ENCODE data around the gene NYAP2.

NYAP2 gene

DNA sequence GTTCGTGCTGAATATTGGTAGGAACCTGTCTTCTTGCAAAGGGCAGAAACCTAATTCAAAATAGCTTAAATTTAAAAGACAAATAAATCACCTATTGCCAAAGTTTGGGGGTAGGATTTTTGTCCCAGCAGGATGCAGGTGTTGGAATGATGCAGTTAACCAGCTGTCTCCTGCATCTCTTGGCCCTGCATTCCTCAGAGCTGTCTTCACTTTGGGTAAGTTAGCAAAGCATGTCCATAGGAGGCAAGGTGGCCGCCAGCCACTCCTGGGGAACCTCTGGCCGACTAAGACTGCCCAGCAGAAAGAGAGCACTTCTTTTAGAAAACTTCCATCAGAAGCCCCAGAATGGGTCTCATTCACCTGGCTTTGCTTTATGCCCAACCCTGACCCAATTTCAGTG lies 20.5 kb upstream of the NYAP2 start:
- Histone ChIP-seq H3K27ac (no peak overlapping the region), H3K4me3 (no peak overlapping the region), H3K27me3 (no peaks in the 10 kb centered on the region), H3K9me3 (no peaks in the 10 kb centered on the region), H3K4me1 (no peaks in the 10 kb centered on the region), H3K36me3 (no peaks in the 10 kb centered on the region)
- no peak for DNase-seq
- TF ChIP-seq, protein P1, sequence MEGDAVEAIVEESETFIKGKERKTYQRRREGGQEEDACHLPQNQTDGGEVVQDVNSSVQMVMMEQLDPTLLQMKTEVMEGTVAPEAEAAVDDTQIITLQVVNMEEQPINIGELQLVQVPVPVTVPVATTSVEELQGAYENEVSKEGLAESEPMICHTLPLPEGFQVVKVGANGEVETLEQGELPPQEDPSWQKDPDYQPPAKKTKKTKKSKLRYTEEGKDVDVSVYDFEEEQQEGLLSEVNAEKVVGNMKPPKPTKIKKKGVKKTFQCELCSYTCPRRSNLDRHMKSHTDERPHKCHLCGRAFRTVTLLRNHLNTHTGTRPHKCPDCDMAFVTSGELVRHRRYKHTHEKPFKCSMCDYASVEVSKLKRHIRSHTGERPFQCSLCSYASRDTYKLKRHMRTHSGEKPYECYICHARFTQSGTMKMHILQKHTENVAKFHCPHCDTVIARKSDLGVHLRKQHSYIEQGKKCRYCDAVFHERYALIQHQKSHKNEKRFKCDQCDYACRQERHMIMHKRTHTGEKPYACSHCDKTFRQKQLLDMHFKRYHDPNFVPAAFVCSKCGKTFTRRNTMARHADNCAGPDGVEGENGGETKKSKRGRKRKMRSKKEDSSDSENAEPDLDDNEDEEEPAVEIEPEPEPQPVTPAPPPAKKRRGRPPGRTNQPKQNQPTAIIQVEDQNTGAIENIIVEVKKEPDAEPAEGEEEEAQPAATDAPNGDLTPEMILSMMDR (IDR thresholded peaks at IDR 0.05), result no peak
- intact Hi-C loops (cut with DNase I; ENCODE audit: low total_unique reads), result no loop called here

DNA sequence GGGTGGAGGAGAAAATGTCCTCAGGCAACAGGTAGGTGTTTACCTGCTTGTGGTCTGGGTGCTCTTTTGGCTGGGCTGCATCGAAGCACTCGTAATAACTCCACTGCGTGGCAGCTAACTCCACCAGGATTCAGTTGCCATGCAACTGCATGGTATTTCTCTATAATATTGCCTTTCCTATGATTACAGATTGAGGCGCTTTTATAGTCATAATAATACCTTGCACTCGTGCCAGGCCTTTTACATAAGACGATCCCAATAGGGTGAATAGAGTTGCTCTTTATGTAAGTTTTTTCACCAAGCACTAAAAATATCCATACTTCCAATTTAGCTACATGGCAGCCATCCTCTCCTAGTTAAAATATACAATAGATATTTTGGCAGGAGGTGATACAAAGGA lies 19.7 kb upstream of the NYAP2 start:
- H3K27ac ChIP-seq, result no peak overlapping the region
- no peaks in the 10 kb centered on the region for H3K27me3 ChIP-seq
- no peaks in the 10 kb centered on the region for H3K36me3 ChIP-seq
- H3K4me3 ChIP-seq, result no peak overlapping the region
- DNase-seq, result no peak
- intact Hi-C loops (cut with DNase I; ENCODE audit: low total_unique reads), result no loop called here
- H3K9me3 ChIP-seq, result no peaks in the 10 kb centered on the region
- TF ChIP-seq, protein P1 (IDR thresholded peaks at IDR 0.05), result no peak
- H3K4me1 ChIP-seq, result no peaks in the 10 kb centered on the region

DNA sequence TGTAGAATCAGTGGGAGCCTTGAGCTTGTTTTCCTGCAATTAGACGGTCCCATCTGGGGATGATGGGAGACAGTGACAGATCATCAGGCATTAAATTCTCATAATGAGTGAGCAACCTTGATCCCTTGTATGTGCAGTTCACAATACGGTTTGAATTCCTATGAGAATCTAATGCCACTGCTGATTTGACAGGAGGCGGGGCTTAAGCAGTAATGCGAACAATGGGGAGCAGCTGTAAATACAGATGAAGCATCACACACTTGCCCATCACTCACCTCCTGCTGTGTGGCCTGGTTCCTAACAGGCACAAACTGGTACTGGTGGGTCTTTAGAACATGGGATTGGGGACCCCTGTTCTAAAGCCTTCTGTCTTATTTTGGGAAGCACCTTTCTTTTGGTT lies 17.9 kb upstream of the NYAP2 start:
- no peaks in the 10 kb centered on the region for H3K4me1 ChIP-seq
- no peaks in the 10 kb centered on the region for H3K27me3 ChIP-seq
- DNase-seq, result no peak
- no peaks in the 10 kb centered on the region for H3K9me3 ChIP-seq
- no peak overlapping the region for H3K4me3 ChIP-seq
- intact Hi-C loops (cut with DNase I; ENCODE audit: low total_unique reads), result no loop called here
- H3K27ac ChIP-seq, result no peak overlapping the region
- TF ChIP-seq, protein P1 (IDR thresholded peaks at IDR 0.05), result no peak
- H3K36me3 ChIP-seq, result no peaks in the 10 kb centered on the region

DNA sequence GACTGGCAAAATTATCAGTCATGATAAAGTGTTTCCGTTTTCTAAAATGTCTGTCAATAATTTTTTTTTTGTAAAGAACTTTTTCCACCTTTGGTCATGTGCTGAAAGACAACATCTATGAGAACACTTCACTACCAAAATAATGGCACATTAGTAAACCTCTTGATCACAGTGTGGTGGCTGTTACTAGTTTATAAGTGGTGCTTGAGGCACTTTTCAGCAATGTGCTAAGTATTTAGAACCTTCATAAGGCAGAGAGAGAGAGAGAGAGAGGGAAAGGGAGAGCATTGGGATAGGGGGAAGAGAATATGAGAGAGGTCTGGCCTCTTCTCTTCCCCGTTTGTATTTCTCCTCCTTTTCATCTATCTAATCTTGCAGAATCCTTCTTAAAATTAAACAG lies 1.1 kb upstream of the NYAP2 start:
- intact Hi-C loops (cut with DNase I; ENCODE audit: low total_unique reads), result no loop called here

DNA sequence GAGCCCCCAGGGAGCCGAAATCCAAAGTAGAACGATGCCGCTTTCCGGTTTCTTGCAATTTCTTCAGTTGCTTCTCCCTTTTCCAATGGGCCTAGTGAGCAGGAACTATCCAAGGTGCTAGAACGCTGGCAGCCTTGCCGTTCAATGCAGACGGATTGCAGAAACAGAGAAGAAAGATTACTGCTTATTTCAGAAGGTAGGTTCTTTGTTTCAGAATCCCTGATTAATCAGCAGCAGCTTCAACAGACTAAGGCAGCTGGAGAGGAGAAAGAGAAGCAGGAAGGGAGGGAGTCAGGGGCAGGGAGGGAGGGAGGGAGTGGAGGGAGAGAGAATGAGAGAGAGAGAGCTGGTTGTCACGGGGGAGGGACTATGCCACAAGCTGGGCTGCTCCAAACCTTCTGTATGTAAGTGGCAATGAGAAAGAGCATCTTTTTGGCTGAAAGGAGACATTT lies 576 bp downstream of the NYAP2 start:
- TF ChIP-seq, protein P1 (IDR thresholded peaks at IDR 0.05), result no peak
- Histone ChIP-seq H3K9me3 (no peaks in the 10 kb centered on the region), H3K4me1 (no peaks in the 10 kb centered on the region), H3K4me3 (no peak overlapping the region), H3K27ac (no peak overlapping the region), H3K27me3 (no peaks in the 10 kb centered on the region), H3K36me3 (no peaks in the 10 kb centered on the region)
- intact Hi-C loops (cut with DNase I; ENCODE audit: low total_unique reads), result no loop called here
- no peak for DNase-seq

More for the DNA sequence above, 1.1 kb upstream of the NYAP2 start:
- DNase-seq, result no peak
- Histone ChIP-seq H3K27ac (no peak overlapping the region), H3K9me3 (no peaks in the 10 kb centered on the region), H3K36me3 (no peaks in the 10 kb centered on the region), H3K4me3 (no peak overlapping the region), H3K4me1 (no peaks in the 10 kb centered on the region), H3K27me3 (no peaks in the 10 kb centered on the region)
- TF ChIP-seq, protein P1 (IDR thresholded peaks at IDR 0.05), result no peak
